Lower leg skin (tissue), 3 donors: ENCODE data around the gene OBSCN.

Experiments
- CTCF ChIP-seq, 3 donors: fragments of 450-650 bp; IDR thresholded peaks; one replicate each; pipeline ENCODE4 v1.5.1; 2016; ENCODE audit warnings: antibody characterized with exemption in 3 of 3, mild to moderate bottlenecking in 3 of 3, moderate library complexity in 2 of 3
- POLR2A ChIP-seq, 2 donors: fragments of 450-650 bp; IDR thresholded peaks; one replicate each; pipeline ENCODE4 v1.6.1; 2016 to 2017; ENCODE audit warnings: antibody characterized with exemption in 2 of 2, mild to moderate bottlenecking in 1 of 2, moderate library complexity in 1 of 2

GRCh38 chr1:228397966-228398365 is 190.1 kb downstream of the OBSCN start:
- TF ChIP-seq CTCF (IDR thresholded peaks at IDR 0.05) (no peak), POLR2A (IDR thresholded peaks at IDR 0.05) (no peak)
